Kidney (tissue), 14 donors: ENCODE results near the gene DOCK6. TPM values are rescaled to one million over a fixed set of nuclear protein-coding genes. Genes with fewer than 3 reads are reported as not detected.
"Not testable (repeated sequence)": the region's sequence is repeated elsewhere in the genome, so short reads cannot be mapped to it uniquely, and the experiment has no call there.

ENCODE experiments used
- DNase-seq, 5 donors: peaks; one replicate each; pipeline ENCODE4 v3.0.0-alpha.2; 2013 to 2020
- FAIRE-seq: peaks from 2 replicates; lab custom pipeline; 2012; peaks lifted over from hg19 to GRCh38; lab: Jason Lieb, UNC
- H3K27ac ChIP-seq, 2 donors: one replicate each; pipeline ENCODE4 v1.7.0; 2013; ENCODE audit warnings: low read depth in 2 of 2, low read length in 2 of 2, inconsistent platforms in 1 of 2
- H3K27me3 ChIP-seq: one replicate; pipeline ENCODE4 v1.7.1; 2013; ENCODE audit warnings: low read length, inconsistent platforms; ENCODE audit not compliant: control insufficient read depth, insufficient read depth
- H3K36me3 ChIP-seq, 3 donors: one replicate each; pipeline versions ENCODE4 v1.7.0 to v1.7.1; 2013; ENCODE audit warnings: low read length in 3 of 3, control low read depth in 1 of 3, inconsistent platforms in 1 of 3; ENCODE audit not compliant: insufficient read depth in 3 of 3, control insufficient read depth in 2 of 3
- H3K4me1 ChIP-seq, 3 donors: one replicate each; pipeline versions ENCODE4 v1.7.0 to v1.7.1; 2013; ENCODE audit warnings: low read length in 3 of 3, inconsistent platforms in 1 of 3, low read depth in 1 of 3; ENCODE audit not compliant: control insufficient read depth in 2 of 3, insufficient read depth in 2 of 3
- H3K4me3 ChIP-seq, 3 donors: one replicate each; pipeline versions ENCODE4 v1.7.0 to v1.8.1; 2013; ENCODE audit warnings: low read length in 3 of 3, control low read depth in 1 of 3, inconsistent platforms in 1 of 3
- H3K9ac ChIP-seq, 3 donors: one replicate each; pipeline versions ENCODE4 v1.7.0 to v1.7.1; 2013; ENCODE audit warnings: low read length in 3 of 3, control low read depth in 1 of 3, inconsistent platforms in 1 of 3
- H3K9me3 ChIP-seq, 3 donors: one replicate each; pipeline versions ENCODE4 v1.7.0 to v1.7.1; 2013; ENCODE audit warnings: low read length in 3 of 3, control low read depth in 1 of 3, inconsistent platforms in 1 of 3; ENCODE audit not compliant: control insufficient read depth in 2 of 3, insufficient read depth in 1 of 3
- CTCF ChIP-seq: IDR thresholded peaks from 3 replicates; pipeline ENCODE4 v1.5.1; 2012; ENCODE audit warnings: mild to moderate bottlenecking, moderate library complexity, borderline replicate concordance; ENCODE audit not compliant: insufficient read depth; ENCODE audit errors: extremely low read depth
- intact Hi-C: fragments of 100-400 bp; cut with DNase I; formaldehyde crosslinking; loops from one replicate; pipeline ENCODE4 v1.11.1; 2022
- polyA plus RNA-seq: library from polyadenylated mRNA; stranded (reverse); fragments of 350-450 nt; fragmentation: Illumina TruSeq; extraction: RNeasy Lipid Tissue Mini Kit (QIAGEN cat#74804); gene quantifications from one replicate; pipeline ENCODE4 v1.2.3, GENCODE V29; 2014; ENCODE audit warnings: low read depth, low replicate concordance; ENCODE audit not compliant: insufficient read depth
- total RNA-seq: library from RNA; stranded (reverse); fragmentation: NEBNext Ultra II Directional; extraction: Animal tissue kit (Norgen Biotek cat#: 25700); gene quantifications from one replicate; pipeline ENCODE4 v1.2.1, GENCODE V29; 2021
- donor health status: control.
- donor health status: control.
- donor health status: control.
- donor health status: control.
- donor health status: control.
- donor health status: DM: yes; HTN: yes; CAD: no.
- donor health status: Normal renal cell carcinoma (clear cell type).

DOCK6 gene
- total and polyA plus RNA-seq, 2 donors from 2014 or later: 45.8 to 112 TPM

- Histone ChIP-seq H3K9me3 (peaks cover 0 to 3% (median 0%) of the 10 kb centered on the region in 3 donors), H3K36me3 (peaks cover 6 to 8% (median 6%) of the 10 kb centered on the region in 3 donors), H3K4me1 (peaks cover 0 to 4% (median 4%) of the 10 kb centered on the region in 3 donors), H3K27me3 (no peaks in the 10 kb centered on the region), H3K9ac (no peak overlapping the region), H3K4me3 (no peak overlapping the region), H3K27ac (no peak overlapping the region)
- TF ChIP-seq CTCF: no peak
- no peak for DNase-seq
- no peak for FAIRE-seq
- intact Hi-C loops: no loop called here
These were observed 82.0 kb downstream of the DOCK6 start for GRCh38 chr19:11180346-11180745.

GRCh38 chr19:11179716-11180297 is 82.5 kb downstream of the DOCK6 start:
- intact Hi-C loops: no loop called here
- Histone ChIP-seq H3K4me3 (no peak overlapping the region), H3K4me1 (peaks cover 0 to 4% (median 4%) of the 10 kb centered on the region in 3 donors), H3K9ac (no peak overlapping the region), H3K9me3 (peaks cover 0 to 3% (median 0%) of the 10 kb centered on the region in 3 donors), H3K36me3 (peaks cover 6 to 8% (median 6%) of the 10 kb centered on the region in 3 donors), H3K27ac (peak overlapping the region in 1 of 2 donors; percentile 11), H3K27me3 (no peaks in the 10 kb centered on the region)
- TF ChIP-seq CTCF: no peak
- FAIRE-seq: no peak
- no peak for DNase-seq

GRCh38 chr19:11179145-11179465 is 83.2 kb downstream of the DOCK6 start:
- H3K9ac ChIP-seq, intact Hi-C loops, H3K4me1 ChIP-seq, H3K4me3 ChIP-seq, FAIRE-seq, H3K27me3 ChIP-seq, H3K27ac ChIP-seq, H3K9me3 ChIP-seq, DNase-seq: not testable (repeated sequence)
- H3K36me3 ChIP-seq: peaks cover 6 to 13% (median 11%) of the 10 kb centered on the region in 3 donors

- peaks cover 0 to 4% (median 4%) of the 10 kb centered on the region in 3 donors for H3K4me1 ChIP-seq
- DNase-seq (no peak), FAIRE-seq (no peak)
- intact Hi-C loops: no loop called here
- no peak overlapping the region for H3K27ac ChIP-seq
- H3K9me3 ChIP-seq: no peaks in the 10 kb centered on the region
- H3K4me3 ChIP-seq: no peak overlapping the region
- H3K27me3 ChIP-seq: no peaks in the 10 kb centered on the region
- H3K9ac ChIP-seq: no peak overlapping the region
- H3K36me3 ChIP-seq: peaks cover 4 to 24% (median 18%) of the 10 kb centered on the region in 3 donors
- no peak for TF ChIP-seq CTCF
These were observed 84.7 kb downstream of the DOCK6 start for GRCh38 chr19:11177592-11177991.
